HG03457 (cell line): ENCODE data around the gene WDR93.
"Not testable (repeated sequence)": the region's sequence is repeated elsewhere in the genome, so short reads cannot be mapped to it uniquely, and the experiment has no call there.

Experiments used
- ATAC-seq: cut with Tn5 transposase; IDR thresholded peaks from one replicate; pipeline ENCODE4 v1.9.1; 2021; ENCODE audit warnings: moderate number of reproducible peaks; ENCODE audit not compliant: unreplicated experiment

WDR93 gene

GRCh38 chr15:89681146-89681545 is 9.5 kb upstream of the WDR93 start:
- no peak for ATAC-seq

GRCh38 chr15:89685995-89686394 is 4.6 kb upstream of the WDR93 start:
- no peak for ATAC-seq

DNA sequence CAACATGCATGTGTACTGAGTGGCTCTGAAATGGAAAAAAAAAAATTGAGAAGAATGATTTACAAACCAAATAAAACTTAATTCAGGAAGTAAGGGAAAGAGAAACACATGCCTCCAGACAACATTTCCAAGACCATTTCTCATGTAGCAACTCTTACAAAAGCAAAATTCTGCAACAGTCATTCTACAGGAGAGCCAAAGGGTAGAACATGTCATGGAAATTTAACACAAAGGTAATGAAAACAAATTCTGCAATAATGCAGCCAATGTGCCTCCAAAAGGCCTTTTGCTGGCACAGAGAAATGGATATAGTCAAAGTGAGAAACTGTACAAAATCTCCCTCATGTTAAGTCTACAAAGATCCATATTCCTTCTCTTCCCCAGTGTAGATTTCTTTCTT is 4.1 kb upstream of the WDR93 start:
- ATAC-seq: no peak

- ATAC-seq: not testable (repeated sequence)
Observed at GRCh38 chr15:89689930-89690275, 708 bp upstream of the WDR93 start.

GRCh38 chr15:89693091-89693490 is 2.5 kb downstream of the WDR93 start:
- ATAC-seq: no peak

- no peak for ATAC-seq
Observed at GRCh38 chr15:89693696-89694095, 3.1 kb downstream of the WDR93 start.

- no peak for ATAC-seq
Observed at GRCh38 chr15:89695198-89695597, 4.6 kb downstream of the WDR93 start.

DNA sequence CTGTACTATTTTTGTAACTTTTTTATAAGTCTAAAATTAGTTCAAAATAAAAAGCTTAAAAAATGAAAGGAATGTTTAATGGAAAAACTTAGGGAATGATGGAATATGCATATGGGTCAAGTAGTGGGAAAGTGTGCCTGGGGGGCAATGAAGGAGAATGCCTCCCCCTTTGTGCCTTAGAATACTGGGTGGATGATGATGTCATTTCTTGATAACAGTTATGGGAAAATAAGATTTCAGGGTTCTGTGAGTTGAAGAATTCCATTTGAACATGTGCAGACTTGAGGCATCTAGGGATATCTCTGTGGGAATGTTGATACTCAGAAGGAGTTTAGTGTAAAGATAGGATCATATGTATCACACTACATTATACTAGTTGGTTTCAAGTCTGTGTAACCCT is 13.8 kb downstream of the WDR93 start:
- ATAC-seq: no peak

GRCh38 chr15:89707577-89707976 is 17.0 kb downstream of the WDR93 start:
- ATAC-seq: no peak

DNA sequence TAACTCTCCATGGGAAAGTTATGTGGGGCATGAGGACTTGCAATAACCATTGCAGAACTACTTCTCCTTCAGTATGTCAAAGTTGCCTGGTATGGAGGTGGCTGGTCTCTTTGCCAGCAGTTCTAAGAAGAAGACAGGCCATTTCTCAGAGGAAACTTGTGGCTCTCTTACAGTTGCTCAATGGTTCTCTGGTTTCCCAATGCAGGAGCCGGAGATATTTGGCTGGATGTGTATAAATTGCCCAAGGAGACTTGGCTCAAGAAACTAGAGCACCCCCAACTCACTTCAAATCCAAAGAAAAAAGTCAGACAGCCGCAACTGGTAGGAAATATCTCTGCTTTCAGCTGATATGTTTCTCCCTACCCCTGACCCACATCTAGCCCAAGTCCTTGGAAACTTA is 24.2 kb downstream of the WDR93 start:
- ATAC-seq: no peak

GRCh38 chr15:89723031-89723430 is 32.4 kb downstream of the WDR93 start:
- ATAC-seq: no peak

DNA sequence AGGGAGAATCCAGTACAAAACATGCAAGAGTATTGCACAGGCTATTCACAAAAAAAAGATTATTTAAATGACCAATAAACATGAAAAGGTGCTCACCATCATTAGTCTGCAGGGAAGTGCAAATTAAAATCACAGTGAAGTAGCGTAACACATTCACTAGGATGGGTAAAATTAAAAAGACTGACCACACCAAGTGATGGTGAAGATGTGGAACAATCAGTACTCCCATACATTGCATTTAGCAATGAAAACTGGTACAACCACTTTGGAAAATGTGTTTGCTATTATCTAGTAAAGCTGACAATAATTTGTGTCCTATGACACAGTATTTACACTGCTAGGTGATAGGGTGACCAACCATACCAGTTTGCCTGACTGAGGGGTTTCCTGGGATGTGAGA is 34.0 kb downstream of the WDR93 start:
- ATAC-seq: no peak

GRCh38 chr15:89725064-89725463 is 34.5 kb downstream of the WDR93 start:
- no peak for ATAC-seq

- ATAC-seq: no peak
Observed at GRCh38 chr15:89728254-89728653, 37.6 kb downstream of the WDR93 start.

DNA sequence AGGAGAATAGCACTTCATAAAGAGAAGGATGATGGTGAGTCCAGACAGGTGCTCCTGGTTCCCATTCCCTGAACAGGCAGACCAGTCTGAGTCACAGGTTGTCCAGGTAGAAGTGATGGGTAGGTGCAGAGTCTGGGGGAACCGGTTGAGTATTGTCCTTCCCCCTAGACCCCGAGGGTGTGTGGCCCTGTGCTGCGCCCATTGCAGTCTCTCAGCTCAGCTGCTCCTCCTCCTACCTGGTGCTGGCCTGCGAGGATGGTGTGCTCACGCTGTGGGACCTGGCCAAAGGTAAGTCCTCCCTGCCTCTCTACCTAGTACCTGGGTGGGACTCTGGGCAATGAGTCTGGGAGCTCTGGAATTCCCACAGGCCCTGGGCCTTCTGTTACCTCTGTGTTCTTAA is 40.7 kb downstream of the WDR93 start:
- no peak for ATAC-seq

DNA sequence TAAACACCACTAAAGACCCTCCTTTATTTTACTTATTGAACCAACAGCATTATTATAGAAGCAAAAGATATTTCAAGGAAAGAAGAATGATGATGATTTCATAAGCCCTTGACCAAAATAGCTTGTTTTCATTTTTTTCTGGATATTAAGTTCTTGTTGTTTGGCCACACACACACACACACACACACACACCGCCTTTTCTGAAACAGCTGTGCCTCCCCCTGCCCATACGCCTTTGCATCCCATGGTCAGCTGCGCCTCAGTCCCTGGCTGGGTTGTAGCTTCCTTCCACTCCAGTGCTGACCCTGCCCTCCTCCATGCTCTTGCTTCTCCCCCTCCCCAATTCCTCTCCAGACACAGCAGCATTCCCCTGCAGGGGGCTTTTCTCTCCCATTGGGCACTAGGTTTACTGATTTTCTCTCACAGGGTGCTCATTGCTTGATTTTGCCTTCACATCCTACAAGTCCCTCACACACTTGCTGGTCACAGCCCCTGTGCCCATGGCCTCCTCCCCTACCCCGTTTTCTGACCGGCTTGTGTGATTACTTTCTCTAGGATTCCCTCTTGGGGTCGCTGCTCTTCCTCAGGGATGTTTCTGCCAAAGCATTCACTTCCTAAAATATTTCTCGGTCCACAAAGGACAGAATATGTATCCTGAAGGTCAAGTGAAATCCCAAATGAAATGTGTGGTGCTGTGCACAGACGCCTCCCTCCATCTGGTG is 42.0 kb downstream of the WDR93 start:
- no peak for ATAC-seq

DNA sequence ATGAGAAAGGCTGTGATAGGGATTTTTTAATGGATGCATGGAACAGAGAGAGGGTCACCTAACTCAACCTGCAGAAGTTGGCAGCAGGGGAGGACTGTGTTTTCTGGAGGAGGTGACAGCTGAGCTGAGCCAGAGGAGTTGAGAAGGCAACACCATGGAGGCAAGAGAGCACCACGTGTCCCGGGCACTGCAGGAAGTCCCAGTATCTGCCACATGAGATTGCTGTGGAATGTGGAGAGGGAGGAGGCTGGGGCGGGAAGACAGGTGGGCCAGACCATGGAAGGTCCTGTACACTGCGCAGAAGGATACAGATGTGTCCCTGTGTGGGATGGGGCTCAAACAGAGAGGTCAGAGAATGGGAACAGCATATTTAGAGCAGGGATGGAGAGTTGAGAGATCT is 45.2 kb downstream of the WDR93 start:
- ATAC-seq: no peak

GRCh38 chr15:89740137-89740536 is 49.5 kb downstream of the WDR93 start:
- ATAC-seq: no peak

GRCh38 chr15:89743011-89743410 is 52.4 kb downstream of the WDR93 start:
- ATAC-seq: no peak

DNA sequence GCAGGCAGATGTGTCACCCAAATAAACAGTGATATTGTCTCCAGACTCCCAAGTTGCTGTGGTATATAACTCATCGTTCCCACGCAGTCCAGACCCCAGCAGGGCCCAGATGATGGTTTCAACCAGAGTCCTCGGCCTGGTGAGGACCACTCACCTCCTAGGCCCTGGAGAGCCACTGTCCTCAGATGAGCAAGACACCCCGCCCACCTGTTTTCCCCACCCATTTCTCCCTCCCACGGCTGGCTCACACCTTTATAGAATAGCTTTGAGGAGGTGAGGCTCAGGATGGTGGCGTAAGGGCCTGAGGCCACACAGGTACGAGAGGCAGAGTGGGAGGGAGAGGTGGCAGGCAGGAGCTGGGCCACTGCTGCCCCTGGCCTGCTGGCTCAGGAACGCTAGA is 53.0 kb downstream of the WDR93 start:
- ATAC-seq: no peak

GRCh38 chr15:89745131-89745530 is 54.5 kb downstream of the WDR93 start:
- no peak for ATAC-seq

- ATAC-seq: no peak
Observed at GRCh38 chr15:89745768-89746167, 55.2 kb downstream of the WDR93 start.

DNA sequence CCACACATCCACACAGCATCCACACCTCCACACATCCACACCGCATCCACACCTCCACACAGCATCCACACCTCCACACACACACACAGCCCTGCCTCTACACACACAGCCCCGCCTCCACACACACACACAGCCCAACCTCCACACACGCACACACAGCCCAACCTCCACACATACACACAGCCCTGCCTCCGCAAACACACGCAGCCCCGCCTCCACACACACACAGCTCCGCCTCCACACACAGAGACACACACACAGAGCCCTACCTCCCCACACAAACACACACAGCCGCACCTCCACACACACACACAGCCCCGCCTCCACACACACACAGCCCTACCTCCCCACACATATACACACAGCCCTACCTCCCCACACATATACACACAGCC is 55.8 kb downstream of the WDR93 start:
- ATAC-seq: no peak
